A172 (cell line): ENCODE results near the gene DGKD. TPM values are rescaled to one million over a fixed set of nuclear protein-coding genes. Genes with fewer than 3 reads are reported as not detected.
A peak's percentile ranks its signal among the peaks of the same experiment; 100 is the strongest.

ENCODE experiments used
- DNase-seq: peaks from one replicate; pipeline ENCODE4 v3.0.0-alpha.2; 2015; ENCODE audit warnings: low spot score
- total RNA-seq: library from RNA; depleted of rRNA; stranded (reverse); fragments of >200 nt; shearing (Covaris generic); gene quantifications from 2 replicates; pipeline ENCODE4 v1.2.3, GENCODE V29; 2014

Gene DGKD
- total RNA-seq, 1 experiment from 2014 or later: 16.4 TPM

DNA sequence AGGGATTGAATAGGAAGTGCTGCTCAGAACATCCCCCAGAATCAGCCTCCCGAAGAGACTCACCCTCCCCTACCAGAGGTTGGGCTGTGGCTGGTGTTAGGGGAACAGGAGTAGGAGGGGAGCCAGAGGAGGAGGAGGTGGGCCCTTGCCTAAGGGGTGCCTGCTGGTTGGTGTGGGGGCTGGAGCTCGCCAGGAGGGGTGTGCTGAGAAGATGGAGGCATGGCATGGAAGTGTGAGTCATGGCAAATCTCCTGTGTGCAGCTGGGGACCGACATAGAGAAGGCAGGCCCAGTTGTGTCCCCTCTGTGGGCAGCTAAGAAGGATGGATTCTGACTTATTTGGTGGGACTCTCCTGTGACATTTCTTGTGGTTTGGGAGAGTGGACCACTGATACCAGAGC lies 73.7 kb downstream of the DGKD start:
- no peak for DNase-seq

GRCh38 chr2:233428438-233428837 lies 74.1 kb downstream of the DGKD start:
- DNase-seq: no peak

- DNase-seq: no peak
Observed at GRCh38 chr2:233429175-233429897, 75.0 kb downstream of the DGKD start.

DNA sequence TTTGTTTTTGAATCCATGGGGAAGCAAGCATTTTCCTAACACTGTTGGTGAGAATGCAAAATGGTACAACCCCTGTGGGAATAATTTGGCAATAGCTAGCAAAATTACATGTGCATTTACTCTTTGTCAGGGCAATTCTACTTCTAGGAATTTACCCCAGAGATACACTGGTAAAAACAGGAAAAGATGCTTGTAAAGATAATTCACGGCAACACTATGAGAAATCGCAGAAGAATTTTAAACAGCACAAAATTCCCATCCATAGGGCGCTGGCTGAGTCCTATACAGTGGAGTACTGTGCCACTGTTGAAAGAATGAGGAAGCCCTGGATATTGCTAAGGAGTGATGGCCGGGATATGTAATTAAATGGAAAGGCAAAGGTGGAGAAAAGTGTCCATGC lies 75.8 kb downstream of the DGKD start:
- DNase-seq: peak; percentile 86

DNA sequence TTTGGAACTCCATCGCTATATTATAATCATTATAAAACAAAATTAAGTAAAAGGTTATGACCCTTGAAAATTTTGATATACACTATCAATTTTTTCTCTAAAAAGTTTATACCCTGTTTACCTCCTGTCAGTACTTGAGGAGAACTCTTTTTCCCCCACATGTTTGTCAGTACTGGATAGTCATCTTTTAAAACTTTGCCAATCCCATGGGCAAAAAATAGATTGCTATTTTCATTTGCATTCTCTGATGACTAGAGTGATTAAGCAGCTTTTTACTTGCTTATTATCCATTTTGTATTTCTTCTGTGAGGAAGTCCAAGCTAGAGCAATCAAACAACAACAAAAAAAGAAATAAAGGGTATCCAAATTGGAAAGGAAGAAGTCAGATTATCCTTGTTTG lies 76.4 kb downstream of the DGKD start:
- no peak for DNase-seq

GRCh38 chr2:233433029-233433428 lies 78.7 kb downstream of the DGKD start:
- DNase-seq: no peak

- DNase-seq: no peak
Observed at GRCh38 chr2:233433794-233434193, 79.5 kb downstream of the DGKD start.

GRCh38 chr2:233434666-233435330 lies 80.5 kb downstream of the DGKD start:
- no peak for DNase-seq

DNA sequence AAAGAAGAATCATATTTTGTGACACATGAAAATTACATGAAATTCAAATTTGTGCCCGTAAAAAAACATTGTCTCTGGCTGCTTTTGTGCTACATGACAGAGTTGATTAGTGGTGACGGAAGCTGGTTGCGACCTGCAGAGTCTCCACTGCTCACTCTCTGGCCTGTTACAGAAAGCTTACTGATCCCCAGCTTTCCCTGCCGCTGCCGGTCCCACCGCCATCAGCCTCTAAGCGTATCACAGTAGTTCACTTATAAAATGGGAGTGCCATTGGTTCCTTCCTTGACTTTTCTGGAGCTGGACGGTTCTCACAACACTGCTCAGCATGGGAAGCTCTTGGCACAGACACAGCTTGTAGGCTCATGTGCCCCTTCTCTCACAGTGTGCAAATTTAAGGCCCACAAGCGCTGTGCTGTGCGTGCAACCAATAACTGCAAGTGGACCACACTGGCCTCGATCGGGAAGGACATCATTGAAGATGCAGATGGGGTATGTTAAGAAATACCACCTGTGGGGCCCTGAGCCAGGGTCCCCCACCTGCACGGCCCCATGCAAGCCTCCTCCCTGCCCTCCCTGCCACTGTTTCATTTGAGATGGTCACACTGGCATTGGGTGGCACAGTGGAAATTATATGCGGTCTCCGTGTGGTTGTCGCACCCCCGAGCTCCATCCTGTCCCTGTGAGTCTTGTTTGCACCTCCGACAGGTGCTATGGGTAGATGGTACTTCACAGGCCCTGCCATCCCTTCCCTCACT lies 81.3 kb downstream of the DGKD start:
- DNase-seq: no peak

- no peak for DNase-seq
Observed at GRCh38 chr2:233436191-233436581, 81.9 kb downstream of the DGKD start.

DNA sequence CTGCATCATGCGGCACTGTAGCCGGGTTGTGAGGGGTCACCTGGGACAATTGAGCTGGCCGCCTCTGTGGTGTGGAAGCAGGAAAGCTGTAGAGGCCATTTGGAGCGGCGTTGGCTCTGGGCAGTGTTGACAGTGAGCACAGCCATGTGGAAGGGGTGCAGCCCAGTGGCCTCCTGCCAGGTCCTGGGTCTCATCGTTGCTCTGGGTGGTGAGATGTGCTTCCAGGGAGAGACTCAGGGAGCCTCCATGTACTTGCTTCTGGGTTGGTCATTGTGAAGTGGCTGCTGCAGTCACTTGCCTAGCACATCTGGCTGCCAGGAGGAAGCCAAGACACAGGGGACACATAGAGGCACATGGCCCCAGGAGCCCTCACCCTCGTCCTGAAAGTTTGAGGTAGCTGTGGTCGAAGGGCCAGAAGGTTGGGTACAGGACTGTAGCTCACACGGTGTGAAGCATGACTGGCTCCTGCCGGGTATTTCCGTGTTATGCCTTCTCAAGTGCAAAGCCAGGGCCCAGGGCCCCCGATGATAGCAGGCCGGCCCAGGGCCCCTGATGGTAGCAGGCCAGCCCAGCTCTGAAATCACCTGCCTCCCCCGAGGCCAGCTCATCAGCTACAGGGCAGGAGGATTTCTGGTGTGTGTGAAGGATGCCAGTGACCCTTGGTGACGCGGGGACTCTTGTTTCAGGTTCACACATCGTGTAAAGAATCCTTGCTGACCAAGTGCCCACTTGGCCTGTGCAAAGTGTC lies 82.6 kb downstream of the DGKD start:
- DNase-seq: no peak

GRCh38 chr2:233437439-233437955 lies 83.2 kb downstream of the DGKD start:
- no peak for DNase-seq

GRCh38 chr2:233438573-233439147 lies 84.4 kb downstream of the DGKD start:
- DNase-seq: no peak

GRCh38 chr2:233439191-233439590 lies 84.9 kb downstream of the DGKD start:
- DNase-seq: no peak

- no peak for DNase-seq
Observed at GRCh38 chr2:233440314-233440713, 86.0 kb downstream of the DGKD start.

- no peak for DNase-seq
Observed at GRCh38 chr2:233440714-233441113, 86.4 kb downstream of the DGKD start.

- DNase-seq: no peak
Observed at GRCh38 chr2:233441161-233442027, 87.1 kb downstream of the DGKD start.

DNA sequence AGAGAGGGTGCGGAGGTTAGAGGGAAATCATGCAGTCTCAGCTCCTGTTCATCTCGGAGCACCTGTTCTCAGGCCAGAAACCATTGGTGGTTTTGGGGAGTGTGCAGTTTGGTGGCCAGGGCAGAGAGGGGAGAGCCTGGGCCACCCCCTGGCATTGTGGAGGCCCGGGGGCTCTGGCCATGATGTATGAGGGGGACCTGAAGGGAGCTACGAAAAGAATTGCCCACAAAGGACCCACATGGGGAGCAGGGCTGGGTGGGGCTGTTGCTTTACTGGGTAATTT lies 87.7 kb downstream of the DGKD start:
- DNase-seq: no peak

- peak; percentile 85 for DNase-seq
Observed at GRCh38 chr2:233443511-233444183, 89.4 kb downstream of the DGKD start.

- no peak for DNase-seq
Observed at GRCh38 chr2:233444501-233444900, 90.2 kb downstream of the DGKD start.
